Lower leg skin (tissue), 4 donors: ENCODE results near the gene PTPRN2. TPM values are rescaled to one million over a fixed set of nuclear protein-coding genes. Genes with fewer than 3 reads are reported as not detected.

ENCODE experiments used
- DNase-seq, 2 donors: peaks; one replicate each; pipeline ENCODE4 v3.0.0-alpha.2; 2019; ENCODE audit warnings: low spot score in 2 of 2
- H3K4me3 ChIP-seq: fragments of 200-600 bp; sonication (generic); 2 replicates; pipeline ENCODE4 v1.5.1; 2017; ENCODE audit warnings: mild to moderate bottlenecking, low read depth; ENCODE audit not compliant: poor library complexity, severe bottlenecking
- CTCF ChIP-seq, 3 donors: fragments of 450-650 bp; IDR thresholded peaks; one replicate each; pipeline ENCODE4 v1.5.1; 2016; ENCODE audit warnings: antibody characterized with exemption in 3 of 3, mild to moderate bottlenecking in 3 of 3, moderate library complexity in 2 of 3
- POLR2A ChIP-seq, 2 donors: fragments of 450-650 bp; IDR thresholded peaks; one replicate each; pipeline ENCODE4 v1.6.1; 2016 to 2017; ENCODE audit warnings: antibody characterized with exemption in 2 of 2, mild to moderate bottlenecking in 1 of 2, moderate library complexity in 1 of 2
- WGBS, 2 donors: methylation state at CpG; one replicate each; pipeline ENCODE4 v1.1.5; 2018; 5-methylcytosine and 5-hydroxymethylcytosine counted together
- intact Hi-C: fragments of 100-400 bp; cut with DNase I; formaldehyde crosslinking; loops from one replicate; pipeline ENCODE4 v1.15.0; 2023; ENCODE audit warnings: low total_unique reads
- total RNA-seq, 4 donors: library from RNA; depleted of rRNA; stranded (reverse); fragments of >200 nt; gene quantifications; one replicate each; pipeline ENCODE4 v1.1.0, GENCODE V29; 2016

The PTPRN2 gene
- total RNA-seq, 4 donors from 2014 or later = 0.11 to 1.6 (median 0.92) TPM

- no peak overlapping the region for H3K4me3 ChIP-seq
- intact Hi-C loops = no loop called here
- peak in 1 of 2 donors; percentile 43 for DNase-seq
- 81 to 85% methylated on average over 6 to 9 of the region's 9 CpGs for WGBS, 2 donors
- TF ChIP-seq CTCF (IDR thresholded peaks at IDR 0.05) = no peak
- no peak for TF ChIP-seq POLR2A (IDR thresholded peaks at IDR 0.05)
Measured at GRCh38 chr7:158102897-158103296, 484.7 kb downstream of the PTPRN2 start.

GRCh38 chr7:158101821-158102450 is 485.7 kb downstream of the PTPRN2 start:
- H3K4me3 ChIP-seq = no peak overlapping the region
- 92% methylated on average over 9 to 14 of the region's 14 CpGs for WGBS, 2 donors
- intact Hi-C loops = no loop called here
- peak in 1 of 2 donors; percentile 53 for DNase-seq
- no peak for TF ChIP-seq POLR2A (IDR thresholded peaks at IDR 0.05)
- TF ChIP-seq CTCF (IDR thresholded peaks at IDR 0.05) = no peak

- H3K4me3 ChIP-seq = no peak overlapping the region
- WGBS, 2 donors = 89 to 90% methylated on average over 48 to 53 of the region's 54 CpGs
- intact Hi-C loops = no loop called here
- TF ChIP-seq POLR2A (IDR thresholded peaks at IDR 0.05) (no peak), CTCF (IDR thresholded peaks at IDR 0.05) (no peak)
- DNase-seq = peak in 1 of 2 donors; percentile 74
Measured at GRCh38 chr7:158098125-158099030, 489.2 kb downstream of the PTPRN2 start.

GRCh38 chr7:158097453-158098124 is 490.0 kb downstream of the PTPRN2 start:
- H3K4me3 ChIP-seq = no peak overlapping the region
- 52 to 71% methylated on average over 39 of the region's 39 CpGs for WGBS, 2 donors
- DNase-seq = peak in 1 of 2 donors; percentile 29
- TF ChIP-seq POLR2A (IDR thresholded peaks at IDR 0.05) = no peak
- no peak for TF ChIP-seq CTCF (IDR thresholded peaks at IDR 0.05)
- intact Hi-C loops = no loop called here

GRCh38 chr7:158097106-158097452 is 490.5 kb downstream of the PTPRN2 start:
- H3K4me3 ChIP-seq = no peak overlapping the region
- intact Hi-C loops = no loop called here
- DNase-seq = peak in 1 of 2 donors; percentile 40
- 69 to 73% methylated on average over 10 of the region's 10 CpGs for WGBS, 2 donors
- TF ChIP-seq POLR2A (IDR thresholded peaks at IDR 0.05) (no peak), CTCF (IDR thresholded peaks at IDR 0.05) (no peak)
